Uterus (tissue), 2 donors: Measurements from ENCODE around the gene TTBK2.

Experiments used
- POLR2A ChIP-seq, 2 donors: fragments of 450-650 bp; IDR thresholded peaks; one replicate each; pipeline ENCODE4 v1.6.1; 2016; ENCODE audit warnings: antibody characterized with exemption in 2 of 2, mild to moderate bottlenecking in 1 of 2, moderate library complexity in 1 of 2
- TF ChIP-seq, protein P1 (sequence below), 4 experiments: fragments of 200-600 bp in 2 of 4; fragments of 450-650 bp in 2 of 4; sonication (generic) in 2 of 4; IDR thresholded peaks; one replicate each; pipeline ENCODE4 v1.5.1; 2016 to 2019; ENCODE audit warnings: antibody characterized with exemption in 4 of 4, mild to moderate bottlenecking in 2 of 4, moderate library complexity in 1 of 4

DNA sequence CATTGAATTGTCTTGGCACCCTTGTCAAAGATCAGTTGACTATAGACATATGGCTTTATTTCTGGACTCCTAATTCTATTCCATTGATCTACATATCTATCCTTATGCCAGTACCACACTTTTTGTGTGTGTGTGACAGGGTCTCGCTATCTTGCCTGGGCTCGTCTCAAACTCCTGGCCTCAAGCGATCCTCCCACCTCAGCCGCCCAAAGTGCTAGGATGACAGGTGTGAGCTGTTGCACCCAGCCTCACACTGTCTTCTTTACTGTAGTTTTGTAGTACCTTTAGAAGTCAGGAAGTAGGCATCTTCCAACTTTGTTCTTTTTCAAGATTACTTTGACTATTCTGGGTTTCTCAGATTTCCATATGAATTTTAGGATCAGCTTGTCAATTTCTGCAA, 208.0 kb downstream of the TTBK2 start:
- TF ChIP-seq, protein P1, sequence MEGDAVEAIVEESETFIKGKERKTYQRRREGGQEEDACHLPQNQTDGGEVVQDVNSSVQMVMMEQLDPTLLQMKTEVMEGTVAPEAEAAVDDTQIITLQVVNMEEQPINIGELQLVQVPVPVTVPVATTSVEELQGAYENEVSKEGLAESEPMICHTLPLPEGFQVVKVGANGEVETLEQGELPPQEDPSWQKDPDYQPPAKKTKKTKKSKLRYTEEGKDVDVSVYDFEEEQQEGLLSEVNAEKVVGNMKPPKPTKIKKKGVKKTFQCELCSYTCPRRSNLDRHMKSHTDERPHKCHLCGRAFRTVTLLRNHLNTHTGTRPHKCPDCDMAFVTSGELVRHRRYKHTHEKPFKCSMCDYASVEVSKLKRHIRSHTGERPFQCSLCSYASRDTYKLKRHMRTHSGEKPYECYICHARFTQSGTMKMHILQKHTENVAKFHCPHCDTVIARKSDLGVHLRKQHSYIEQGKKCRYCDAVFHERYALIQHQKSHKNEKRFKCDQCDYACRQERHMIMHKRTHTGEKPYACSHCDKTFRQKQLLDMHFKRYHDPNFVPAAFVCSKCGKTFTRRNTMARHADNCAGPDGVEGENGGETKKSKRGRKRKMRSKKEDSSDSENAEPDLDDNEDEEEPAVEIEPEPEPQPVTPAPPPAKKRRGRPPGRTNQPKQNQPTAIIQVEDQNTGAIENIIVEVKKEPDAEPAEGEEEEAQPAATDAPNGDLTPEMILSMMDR (IDR thresholded peaks at IDR 0.05): no peak
- TF ChIP-seq POLR2A (IDR thresholded peaks at IDR 0.05): no peak
